PC-3 (cell line): ENCODE results near the gene CD44. TPM values are rescaled to one million over a fixed set of nuclear protein-coding genes. Genes with fewer than 3 reads are reported as not detected.

Source experiments
- ATAC-seq: fragments of 200-7000 bp; cut with Tn5 transposase; 2 replicates; pipeline ENCODE4 v1.9.1; 2020; ENCODE audit warnings: mild to moderate bottlenecking, moderate library complexity
- BruUV-seq: library from RNA; stranded (reverse); fragments of 400-500 nt; replicated peaks from 2 replicates; lab custom pipeline; 2021; lab: Mats Ljungman, UMichigan
- CTCF ChIA-PET: fragments of 300-600 bp; sonication (Branson Sonifier 250); formaldehyde crosslinking; loops from one replicate; lab custom pipeline; 2022; ENCODE audit warnings: antibody characterized with exemption; lab: Charles Lee
- POLR2A ChIA-PET: fragments of 300-600 bp; sonication (Branson Sonifier 250); formaldehyde crosslinking; loops from one replicate; lab custom pipeline; 2022; ENCODE audit warnings: antibody characterized with exemption; ENCODE audit not compliant: unreplicated experiment; lab: Charles Lee
- DNase-seq: peaks from one replicate; pipeline ENCODE4 v3.0.0-alpha.2; 2015
- H2AFZ ChIP-seq: fragments of 300-600 bp; sonication (generic); 2 replicates; pipeline ENCODE4 v1.6.0; 2016; ENCODE audit warnings: antibody characterized with exemption, low read length
- H3F3A ChIP-seq: fragments of 300-600 bp; sonication (generic); one replicate; pipeline ENCODE4 v1.6.0; 2017; ENCODE audit warnings: antibody characterized with exemption, low read length, control low read depth, mild to moderate bottlenecking; ENCODE audit not compliant: unreplicated experiment
- H3K27ac ChIP-seq: fragments of 300-600 bp; sonication (generic); 2 replicates; pipeline ENCODE4 v1.5.1; 2016; ENCODE audit warnings: mild to moderate bottlenecking, low read length
- H3K27me3 ChIP-seq: fragments of 300-600 bp; sonication (generic); 2 replicates; pipeline ENCODE4 v1.6.1; 2016; ENCODE audit warnings: low read length, mixed read lengths
- H3K36me3 ChIP-seq: fragments of 300-600 bp; sonication (generic); 2 replicates; pipeline ENCODE4 v1.6.1; 2016; ENCODE audit warnings: low read depth, mixed run types, low read length, mixed read lengths
- H3K4me1 ChIP-seq: fragments of 300-600 bp; sonication (generic); 2 replicates; pipeline ENCODE4 v1.5.1; 2016; ENCODE audit warnings: low read length; ENCODE audit not compliant: insufficient read depth
- H3K4me2 ChIP-seq: fragments of 300-600 bp; sonication (generic); 2 replicates; pipeline ENCODE4 v1.6.0; 2016; ENCODE audit warnings: low read length
- H3K4me3 ChIP-seq: fragments of 300-600 bp; sonication (generic); 2 replicates; pipeline ENCODE4 v1.5.1; 2016; ENCODE audit warnings: mild to moderate bottlenecking, low read length, mixed read lengths
- H3K79me2 ChIP-seq: fragments of 300-600 bp; sonication (generic); 2 replicates; pipeline ENCODE4 v1.6.1; 2017; ENCODE audit warnings: low read length, mixed read lengths
- H3K9ac ChIP-seq: fragments of 300-600 bp; sonication (generic); 2 replicates; pipeline ENCODE4 v1.6.0; 2016; ENCODE audit warnings: mild to moderate bottlenecking, low read length
- H3K9me2 ChIP-seq: fragments of 300-600 bp; sonication (generic); replicated peaks from 2 replicates; pipeline ENCODE4 v1.6.1; 2016; ENCODE audit warnings: mixed run types, low read length, mixed read lengths
- H3K9me3 ChIP-seq: fragments of 300-600 bp; sonication (generic); 2 replicates; pipeline ENCODE4 v1.6.1; 2016; ENCODE audit warnings: low read length, mixed read lengths
- H4K20me1 ChIP-seq: fragments of 300-600 bp; sonication (generic); 2 replicates; pipeline ENCODE4 v1.6.1; 2016; ENCODE audit warnings: low read length, mixed read lengths
- CTCF ChIP-seq: fragments of 300-600 bp; sonication (generic); conservative IDR thresholded peaks from 2 replicates; pipeline ENCODE4 v1.5.1; 2017; ENCODE audit warnings: antibody characterized with exemption, low read depth, mild to moderate bottlenecking, low read length
- EZH2 ChIP-seq: fragments of 300-600 bp; sonication (generic); IDR thresholded peaks from one replicate; pipeline ENCODE4 v1.6.1; 2017; ENCODE audit warnings: antibody characterized with exemption, mild to moderate bottlenecking, low read length; ENCODE audit not compliant: unreplicated experiment
- EZH2phosphoT487 ChIP-seq: fragments of 300-600 bp; sonication (generic); IDR thresholded peaks from 2 replicates; pipeline ENCODE4 v1.6.1; 2018; ENCODE audit warnings: mild to moderate bottlenecking, antibody characterized with exemption, low read length, borderline replicate concordance
- intact Hi-C: fragments of 100-400 bp; cut with micrococcal nuclease; formaldehyde crosslinking; loops from 2 replicates; pipeline ENCODE4 v1.9.0; 2023
- total RNA-seq: library from RNA; depleted of rRNA; stranded (reverse); fragments of >200 nt; gene quantifications from 2 replicates; pipeline ENCODE4 v1.2.3, GENCODE V29; 2014

CD44 gene
- total RNA-seq, 1 experiment from 2014 or later: 181 TPM

- BruUV-seq: no TSS peak
- no peak overlapping the region for H2AFZ ChIP-seq
- no peak overlapping the region for H3K4me3 ChIP-seq
- no peaks in the 10 kb centered on the region for H4K20me1 ChIP-seq
- no peak for DNase-seq
- no peaks in the 10 kb centered on the region for H3K9me2 ChIP-seq
- H3K27me3 ChIP-seq: no peaks in the 10 kb centered on the region
- no peak overlapping the region for H3K27ac ChIP-seq
- no peak overlapping the region for H3K4me2 ChIP-seq
- ATAC-seq: no peak
- no peaks in the 10 kb centered on the region for H3F3A ChIP-seq
- H3K79me2 ChIP-seq: no peaks in the 10 kb centered on the region
- H3K4me1 ChIP-seq: peaks cover 9% of the 10 kb centered on the region
- ChIA-PET POLR2A (no interaction called here), CTCF (no interaction called here)
- no peaks in the 10 kb centered on the region for H3K9me3 ChIP-seq
- no peak for TF ChIP-seq CTCF
- no peak for TF ChIP-seq EZH2
- TF ChIP-seq EZH2phosphoT487: no peak
- H3K9ac ChIP-seq: no peak overlapping the region
- H3K36me3 ChIP-seq: no peaks in the 10 kb centered on the region
- intact Hi-C loops: no loop called here
These were observed 17.6 kb upstream of the CD44 start for GRCh38 chr11:35121326-35121865.

GRCh38 chr11:35122308-35122707 is 16.7 kb upstream of the CD44 start:
- no peaks in the 10 kb centered on the region for H3K36me3 ChIP-seq
- H3K9ac ChIP-seq: no peak overlapping the region
- TF ChIP-seq EZH2phosphoT487 (no peak), EZH2 (no peak), CTCF (no peak)
- H3K4me1 ChIP-seq: no peaks in the 10 kb centered on the region
- H3K4me2 ChIP-seq: no peak overlapping the region
- no peak overlapping the region for H2AFZ ChIP-seq
- H3K27me3 ChIP-seq: no peaks in the 10 kb centered on the region
- CTCF ChIA-PET: no interaction called here
- no peaks in the 10 kb centered on the region for H3K9me2 ChIP-seq
- H3K4me3 ChIP-seq: no peak overlapping the region
- H3F3A ChIP-seq: no peaks in the 10 kb centered on the region
- intact Hi-C loops: no loop called here
- POLR2A ChIA-PET: no interaction called here
- H3K9me3 ChIP-seq: no peaks in the 10 kb centered on the region
- BruUV-seq: no TSS peak
- H3K79me2 ChIP-seq: no peaks in the 10 kb centered on the region
- no peak for DNase-seq
- no peak overlapping the region for H3K27ac ChIP-seq
- ATAC-seq: no peak
- no peaks in the 10 kb centered on the region for H4K20me1 ChIP-seq

GRCh38 chr11:35126000-35126878 is 12.7 kb upstream of the CD44 start:
- no peaks in the 10 kb centered on the region for H3F3A ChIP-seq
- POLR2A ChIA-PET: no interaction called here
- H3K9ac ChIP-seq: no peak overlapping the region
- no peak for DNase-seq
- H3K4me3 ChIP-seq: no peak overlapping the region
- H3K4me2 ChIP-seq: no peak overlapping the region
- H3K9me2 ChIP-seq: no peaks in the 10 kb centered on the region
- no peaks in the 10 kb centered on the region for H3K79me2 ChIP-seq
- CTCF ChIA-PET: no interaction called here
- no peaks in the 10 kb centered on the region for H3K9me3 ChIP-seq
- intact Hi-C loops: no loop called here
- H2AFZ ChIP-seq: no peak overlapping the region
- BruUV-seq: no TSS peak
- H3K36me3 ChIP-seq: no peaks in the 10 kb centered on the region
- no peak for TF ChIP-seq EZH2phosphoT487
- TF ChIP-seq EZH2: no peak
- TF ChIP-seq CTCF: no peak
- H3K27me3 ChIP-seq: no peaks in the 10 kb centered on the region
- H3K27ac ChIP-seq: no peak overlapping the region
- no peaks in the 10 kb centered on the region for H3K4me1 ChIP-seq
- no peak for ATAC-seq
- no peaks in the 10 kb centered on the region for H4K20me1 ChIP-seq
